GM18520 (cell line): Measurements from ENCODE around the gene MBD6.
"Not testable (repeated sequence)": the region's sequence is repeated elsewhere in the genome, so short reads cannot be mapped to it uniquely, and the experiment has no call there.

Experiments used
- ATAC-seq: cut with Tn5 transposase; IDR thresholded peaks from one replicate; pipeline ENCODE4 v1.9.1; 2021; ENCODE audit not compliant: unreplicated experiment

Gene MBD6

DNA sequence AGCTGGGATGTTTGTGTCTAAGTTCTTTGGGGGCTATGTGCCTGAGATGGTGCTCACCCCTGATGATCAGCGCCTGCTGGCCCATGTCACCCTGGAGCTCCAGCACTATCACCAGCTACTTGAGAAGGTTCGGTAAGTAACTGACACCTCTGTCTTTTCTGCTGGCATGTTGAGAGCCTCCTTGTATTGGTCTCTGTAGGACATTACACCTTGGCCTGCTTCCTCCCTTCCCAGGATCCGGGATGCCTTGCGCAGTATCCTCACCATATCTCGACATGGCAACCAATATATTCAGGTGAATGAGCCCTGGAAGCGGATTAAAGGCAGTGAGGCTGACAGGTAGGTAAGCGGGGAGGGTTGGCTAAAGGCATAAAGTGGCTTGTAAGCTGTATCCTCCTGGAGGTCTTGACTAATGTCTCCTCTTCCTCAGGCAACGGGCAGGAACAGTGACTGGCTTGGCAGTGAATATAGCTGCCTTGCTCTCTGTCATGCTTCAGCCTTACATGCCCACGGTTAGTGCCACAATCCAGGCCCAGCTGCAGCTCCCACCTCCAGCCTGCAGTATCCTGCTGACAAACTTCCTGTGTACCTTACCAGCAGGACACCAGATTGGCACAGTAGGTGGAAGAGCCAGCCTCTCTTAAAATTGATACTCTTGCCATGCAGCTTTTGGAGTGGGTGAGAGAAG, 7.8 kb upstream of the MBD6 start:
- no peak for ATAC-seq

GRCh38 chr12:57515408-57515933, 7.2 kb upstream of the MBD6 start:
- no peak for ATAC-seq

GRCh38 chr12:57515934-57516541, 6.6 kb upstream of the MBD6 start:
- ATAC-seq = no peak

DNA sequence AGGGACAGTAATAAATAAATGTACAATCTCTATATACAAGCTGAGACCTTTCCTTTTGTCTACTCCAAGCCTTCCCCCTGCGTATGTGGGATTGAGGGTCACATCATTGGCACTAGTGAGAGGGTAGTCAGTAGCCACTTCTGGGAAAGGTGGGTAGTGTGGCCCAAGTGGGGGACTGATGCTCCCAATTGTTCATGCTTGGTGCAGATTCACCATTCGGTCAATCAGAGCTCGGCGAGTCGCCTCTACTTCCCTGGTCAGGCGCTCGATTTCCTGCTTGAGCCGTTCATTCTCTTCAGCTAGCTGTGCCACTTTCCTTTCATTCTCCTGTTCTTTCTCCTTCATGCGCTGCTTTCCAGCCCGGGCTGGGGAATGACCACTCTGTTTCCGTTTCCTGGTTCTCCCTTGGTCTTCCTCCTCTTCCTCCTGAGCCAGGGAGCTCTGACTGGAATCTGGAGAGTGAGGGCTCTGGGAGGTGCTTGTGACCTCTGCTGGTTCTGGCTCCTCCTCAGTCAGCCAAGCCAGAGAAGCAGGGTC, 5.9 kb upstream of the MBD6 start:
- ATAC-seq = no peak

DNA sequence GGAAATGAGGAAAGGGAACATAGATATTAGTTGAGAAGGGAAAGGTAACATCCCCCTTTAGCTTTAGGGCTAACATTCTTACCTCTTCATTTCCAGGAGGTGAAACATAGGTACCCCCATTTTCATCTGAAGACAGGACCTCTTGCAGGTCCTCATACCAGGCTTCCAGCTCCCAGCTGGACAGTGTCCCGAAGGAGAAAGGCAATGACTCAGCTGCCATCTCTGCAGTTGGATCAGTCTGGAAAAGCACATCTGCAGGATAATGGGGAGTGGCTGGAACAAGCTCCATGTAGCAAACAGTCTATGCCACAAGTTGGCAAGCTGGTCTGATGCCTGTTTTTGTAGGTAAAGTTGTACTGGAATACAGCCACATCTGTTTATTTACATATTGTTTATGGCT, 5.4 kb upstream of the MBD6 start:
- no peak for ATAC-seq

- ATAC-seq = not testable (repeated sequence)
Measured at GRCh38 chr12:57517718-57518117, 4.9 kb upstream of the MBD6 start.

DNA sequence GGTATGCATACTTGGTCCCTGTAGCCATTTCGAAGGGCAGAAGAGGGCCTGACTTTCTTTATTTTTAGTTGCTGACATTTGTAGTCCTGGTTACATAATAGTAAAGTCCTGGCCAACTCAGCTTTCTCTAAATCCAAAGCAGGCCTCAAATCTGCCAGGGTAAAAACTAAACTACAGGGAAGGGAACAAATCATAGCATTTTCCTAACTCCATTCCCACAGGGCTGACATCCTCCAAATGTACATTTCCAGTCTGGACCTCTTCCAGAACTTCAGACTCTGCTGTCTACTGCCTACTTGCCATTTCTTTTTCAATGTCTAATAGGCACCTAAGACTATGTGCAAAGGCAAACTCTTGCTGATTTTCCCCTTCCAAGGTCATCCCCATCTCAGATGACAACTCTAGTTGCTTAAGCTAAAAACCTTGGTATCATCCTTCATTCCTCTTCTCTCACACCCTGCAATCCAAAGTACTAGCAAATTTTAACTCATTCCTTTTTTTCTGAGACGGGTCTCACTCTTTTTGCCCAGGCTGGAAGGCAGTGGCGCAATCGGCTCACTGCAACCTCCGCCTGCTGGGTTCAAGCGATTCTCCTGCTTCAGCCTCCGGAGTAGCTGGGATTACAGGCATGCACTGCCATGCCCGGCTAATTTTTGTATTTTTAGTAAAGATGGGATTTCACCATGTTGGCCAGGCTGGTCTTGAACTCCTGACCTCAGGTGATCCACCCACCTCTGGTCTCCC, 4.3 kb upstream of the MBD6 start:
- no peak for ATAC-seq

DNA sequence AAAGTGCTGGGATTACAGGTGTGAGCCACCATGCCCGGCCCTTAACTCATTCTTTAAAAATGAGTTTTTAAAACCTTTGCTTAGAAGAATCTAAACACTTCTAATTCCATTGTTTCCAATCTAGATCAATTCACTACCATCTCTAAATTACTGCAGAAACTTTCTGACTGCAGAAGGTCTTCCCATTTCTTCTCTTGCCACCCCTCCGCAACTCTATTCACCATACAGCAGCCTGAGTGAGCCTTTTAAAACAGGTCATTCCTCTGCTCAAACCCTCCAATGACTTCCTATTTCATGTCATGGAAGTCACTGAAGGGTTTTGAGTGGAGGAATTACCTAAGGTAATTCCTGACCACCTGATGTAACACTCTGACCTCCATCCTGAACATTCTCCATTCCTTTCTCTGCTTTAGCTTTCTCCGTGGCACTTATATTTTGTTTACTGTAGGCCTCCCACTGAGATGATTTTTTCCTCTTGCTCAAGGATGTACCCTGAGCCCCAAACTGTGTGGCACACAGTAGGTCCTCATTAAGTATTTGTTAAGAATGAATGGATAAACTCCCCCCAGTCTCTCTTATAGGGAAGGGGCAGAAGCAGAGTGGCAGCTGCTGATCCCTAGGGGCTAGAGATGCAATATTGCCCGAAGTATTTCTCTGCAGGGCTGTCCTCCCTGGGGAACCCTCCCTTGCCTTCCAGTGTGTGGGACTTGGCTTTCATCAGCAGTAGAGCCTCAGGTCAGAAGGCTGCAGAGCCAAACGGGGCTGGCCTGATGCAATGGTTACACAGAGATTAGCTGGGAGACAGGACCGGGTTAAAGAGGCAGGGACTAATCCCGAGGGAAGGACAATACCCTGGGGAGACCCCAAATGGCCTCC, 3.5 kb upstream of the MBD6 start:
- no peak for ATAC-seq

DNA sequence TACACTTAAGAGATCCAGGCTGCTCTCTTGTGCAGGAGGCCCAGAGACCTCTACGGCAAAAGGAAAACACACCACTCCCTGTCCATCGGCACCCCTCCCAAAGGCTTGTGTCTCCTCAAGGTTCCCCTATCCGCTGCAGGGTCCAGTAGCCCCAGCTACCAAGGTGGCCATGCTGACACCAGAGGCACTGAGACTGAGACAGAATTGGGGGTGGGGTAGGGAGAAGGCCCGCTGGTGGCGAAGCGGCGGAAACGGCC, 2.9 kb upstream of the MBD6 start:
- ATAC-seq = no peak

DNA sequence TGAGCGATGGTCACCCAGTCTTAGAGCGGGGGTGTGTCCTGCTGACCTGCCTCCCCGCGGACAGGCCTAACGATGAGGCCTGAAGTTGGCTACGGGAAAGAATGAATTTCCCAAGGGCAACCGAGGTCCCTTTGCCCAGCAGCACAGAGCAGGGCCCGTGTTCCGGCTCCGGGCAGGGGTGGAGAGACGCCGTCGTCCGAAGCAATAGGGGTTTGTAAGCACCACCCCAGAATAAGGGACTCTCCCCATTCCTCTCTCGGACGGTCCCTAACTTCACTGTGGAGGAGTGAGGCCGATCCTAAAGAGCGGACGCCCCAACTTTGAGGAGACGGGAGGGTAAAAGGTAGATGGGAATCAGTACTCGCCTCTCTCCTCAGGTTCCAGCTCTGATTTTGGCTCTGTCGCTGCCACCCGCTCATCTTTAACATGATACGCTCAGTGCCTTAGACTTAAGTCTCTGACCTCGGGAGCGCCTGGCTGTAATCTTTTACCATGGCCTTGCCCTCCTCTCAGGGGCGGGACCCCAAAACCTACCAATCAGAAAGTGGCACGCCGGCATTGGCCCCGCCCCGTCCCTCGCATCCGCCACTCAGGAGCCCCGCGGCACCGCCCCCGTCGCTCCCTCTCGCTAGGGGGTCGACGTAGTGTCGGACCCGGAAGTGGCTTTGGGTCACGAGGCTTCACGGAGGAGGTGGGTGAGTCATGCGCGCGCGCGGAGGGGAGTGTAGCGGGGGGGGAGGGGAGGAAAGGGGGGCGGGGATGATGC, 2.4 kb upstream of the MBD6 start, which contains the start of gene DDIT3:
Gene DDIT3, minus strand, starts transcription at position 462 of the 766 bp plus-strand sequence. CDS start 3,108 bp downstream, outside the sequence.
- peak; percentile 41 for ATAC-seq

GRCh38 chr12:57521525-57522010, 1.1 kb upstream of the MBD6 start:
- ATAC-seq = no peak

DNA sequence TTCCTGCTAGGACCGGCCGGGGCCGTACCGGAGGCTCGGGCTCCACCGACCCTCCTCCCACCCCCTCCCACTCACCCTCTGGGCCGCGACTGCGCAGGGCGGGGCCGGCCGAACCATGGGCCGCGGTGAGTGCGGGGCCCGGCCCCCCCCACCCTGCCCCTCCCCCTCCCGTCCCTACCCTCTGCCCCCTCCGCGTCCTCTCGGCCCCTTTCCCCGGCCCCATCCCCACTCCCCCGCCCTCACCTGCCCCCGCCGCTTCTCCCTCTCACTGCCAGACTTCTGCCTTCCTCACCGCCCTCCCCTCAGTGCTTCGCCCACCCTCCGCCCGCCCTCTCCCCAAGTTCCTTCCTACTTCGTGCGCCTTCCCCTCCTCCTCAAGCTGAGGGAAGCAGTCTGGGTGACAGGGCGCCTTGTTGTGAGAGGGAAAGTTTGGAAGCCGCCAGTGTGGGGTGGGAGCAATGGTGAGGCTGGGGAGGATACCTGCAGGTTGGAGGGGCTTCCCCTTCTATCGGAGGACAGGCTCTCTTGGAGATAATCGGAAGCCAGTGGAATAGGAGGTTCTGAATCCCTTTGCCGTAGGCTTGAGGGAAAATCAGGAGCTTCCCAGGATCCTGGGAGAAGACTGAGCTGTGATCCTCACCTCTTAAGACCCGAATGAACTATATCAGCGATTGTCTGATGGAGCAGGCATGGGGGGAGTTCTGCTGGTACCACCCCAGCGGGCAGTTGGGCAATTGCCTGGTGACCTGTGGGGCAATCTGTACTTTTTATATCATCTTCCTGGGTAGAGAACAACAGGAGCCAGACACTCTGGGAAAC, 472 bp downstream of the MBD6 start:
- no peak for ATAC-seq

- no peak for ATAC-seq
Measured at GRCh38 chr12:57523706-57524614, 1.3 kb downstream of the MBD6 start.

GRCh38 chr12:57524814-57525614, 2.4 kb downstream of the MBD6 start:
- no peak for ATAC-seq

DNA sequence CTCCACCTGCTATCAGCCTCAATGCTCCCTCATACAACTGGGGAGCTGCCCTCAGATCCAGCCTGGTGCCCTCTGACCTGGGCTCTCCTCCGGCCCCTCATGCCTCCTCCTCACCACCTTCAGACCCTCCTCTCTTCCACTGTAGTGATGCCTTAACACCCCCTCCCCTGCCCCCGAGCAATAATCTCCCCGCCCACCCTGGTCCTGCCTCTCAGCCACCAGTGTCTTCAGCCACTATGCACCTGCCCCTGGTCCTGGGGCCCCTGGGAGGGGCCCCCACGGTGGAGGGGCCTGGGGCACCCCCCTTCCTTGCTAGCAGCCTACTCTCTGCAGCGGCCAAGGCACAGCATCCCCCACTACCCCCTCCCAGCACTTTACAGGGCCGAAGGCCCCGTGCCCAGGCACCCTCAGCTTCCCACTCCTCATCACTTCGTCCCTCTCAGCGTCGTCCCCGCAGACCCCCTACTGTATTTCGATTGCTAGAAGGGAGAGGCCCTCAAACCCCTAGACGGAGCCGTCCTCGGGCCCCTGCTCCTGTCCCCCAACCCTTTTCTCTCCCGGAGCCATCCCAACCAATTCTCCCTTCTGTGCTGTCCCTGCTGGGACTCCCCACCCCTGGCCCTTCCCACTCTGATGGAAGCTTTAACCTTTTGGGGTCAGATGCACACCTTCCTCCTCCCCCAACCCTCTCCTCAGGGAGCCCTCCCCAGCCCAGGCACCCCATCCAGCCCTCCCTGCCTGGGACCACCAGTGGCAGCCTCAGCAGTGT, 3.2 kb downstream of the MBD6 start:
- ATAC-seq = no peak

GRCh38 chr12:57526477-57527126, 4.0 kb downstream of the MBD6 start:
- ATAC-seq = no peak
